NCI-H446 treated with DMSO at 0.1 percent for 48 hours (cell line): ENCODE data around the gene BRD2.

Experiments used
- DNase-seq: peaks from one replicate; lab custom pipeline; 2025; lab: John Stamatoyannopoulos, UW

Gene BRD2

DNA sequence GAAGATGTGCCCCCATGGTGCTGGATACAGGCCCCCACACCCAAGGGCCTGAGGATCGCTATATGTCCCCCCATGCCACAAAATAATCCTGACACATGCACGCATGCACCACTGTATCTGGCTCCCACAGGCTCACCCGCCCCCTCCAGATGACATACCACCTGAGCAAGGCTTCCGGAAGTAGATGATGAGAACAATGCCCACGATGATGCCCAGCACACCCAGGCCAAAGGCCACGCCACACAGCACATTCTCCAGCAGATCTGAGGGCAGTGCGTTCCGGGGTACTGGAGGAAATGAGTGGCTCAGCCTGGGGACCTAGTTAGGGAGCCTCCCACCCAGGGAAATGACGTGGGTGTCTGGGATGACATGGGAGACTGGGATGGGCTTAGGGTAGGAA is 19.3 kb upstream of the BRD2 start:
- DNase-seq, result no peak

- no peak for DNase-seq
These were observed 18.4 kb upstream of the BRD2 start for GRCh38 chr6:32950010-32950409.

GRCh38 chr6:32950449-32950848 is 17.9 kb upstream of the BRD2 start:
- DNase-seq, result no peak

GRCh38 chr6:32952817-32953739 is 15.3 kb upstream of the BRD2 start, which contains the start of gene HLA-DMA:
HLA-DMA (minus strand) TSS chr6:32953097; CDS start chr6:32953036, 61 bp downstream.
- peak; percentile 64 for DNase-seq

DNA sequence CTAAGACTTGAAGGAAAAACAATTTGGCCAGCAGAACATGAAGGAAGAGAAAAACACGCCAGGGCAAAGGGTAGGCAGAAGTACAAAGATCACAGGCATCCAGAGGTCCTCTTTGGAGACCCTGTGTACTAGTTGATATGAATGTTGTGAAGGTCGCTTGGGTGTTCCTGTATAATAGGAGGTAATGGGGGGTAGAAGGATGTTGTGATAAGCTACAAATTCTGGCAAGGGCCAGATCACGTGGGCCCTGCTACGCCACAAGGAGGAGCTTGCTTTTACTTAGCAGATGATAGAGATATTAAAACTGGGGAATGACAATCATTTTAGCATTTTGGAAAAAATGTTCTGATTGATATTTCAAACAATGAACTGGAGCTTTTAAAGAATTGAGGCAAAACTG is 14.6 kb upstream of the BRD2 start:
- DNase-seq, result no peak

DNA sequence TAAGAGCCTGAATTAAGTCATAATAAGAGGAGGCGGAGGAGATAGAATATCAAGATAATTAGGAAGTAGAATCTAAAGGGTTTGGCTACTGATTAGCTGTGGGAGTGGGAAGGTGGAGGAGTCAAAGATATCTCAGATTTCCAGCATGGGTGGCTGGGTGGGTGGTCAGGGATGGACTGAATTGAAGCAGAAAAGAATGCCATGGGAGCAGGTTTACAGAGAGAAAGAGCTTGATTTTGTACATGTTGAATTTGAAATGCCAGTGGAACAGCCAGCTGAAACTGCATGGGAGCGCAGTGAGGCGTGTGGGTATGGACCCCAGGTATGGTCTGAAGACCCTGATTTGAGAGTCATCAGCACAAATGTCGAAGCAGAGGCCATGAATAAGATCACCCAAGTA is 14.1 kb upstream of the BRD2 start:
- DNase-seq, result no peak

GRCh38 chr6:32954986-32955802 is 13.2 kb upstream of the BRD2 start:
- no peak for DNase-seq

DNA sequence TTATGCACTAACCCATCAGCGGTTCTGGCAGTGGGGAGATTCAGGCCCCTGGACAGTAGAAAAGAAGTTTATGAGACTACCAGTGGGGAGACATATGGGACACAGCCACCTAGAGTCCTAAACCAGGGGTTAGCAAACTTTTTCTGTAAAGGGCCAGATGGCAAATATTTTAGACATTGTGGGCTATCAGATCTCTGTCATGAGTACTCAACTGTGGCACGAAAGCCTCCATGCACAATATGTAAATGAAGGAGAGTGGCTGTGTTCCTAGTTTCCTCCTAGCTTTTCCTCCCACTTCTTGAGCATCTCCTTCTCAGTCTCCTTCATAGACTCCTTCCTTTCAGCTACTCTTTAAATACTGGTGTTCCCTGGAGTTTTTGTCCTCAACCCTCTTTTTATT is 12.2 kb upstream of the BRD2 start:
- no peak for DNase-seq

DNA sequence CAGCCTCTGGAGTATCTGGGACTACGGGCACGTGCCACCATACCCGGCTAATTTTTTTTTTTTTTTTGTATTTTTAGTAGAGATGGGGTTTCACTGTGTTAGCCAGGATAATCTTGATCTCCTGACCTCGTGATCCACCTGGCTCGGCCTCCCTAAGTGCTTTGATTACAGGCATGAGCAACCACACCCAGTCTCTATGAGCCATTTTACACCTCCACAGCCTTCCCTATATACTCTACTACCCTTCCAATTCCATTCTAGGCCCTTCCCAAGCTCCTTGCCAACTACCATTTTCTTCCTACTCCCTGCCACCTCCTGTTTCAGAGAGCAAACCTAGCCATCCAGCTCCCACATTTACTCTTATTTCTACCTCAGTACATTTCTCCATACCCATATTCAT is 7.8 kb upstream of the BRD2 start:
- DNase-seq, result no peak

GRCh38 chr6:32962213-32962826 is 6.1 kb upstream of the BRD2 start:
- no peak for DNase-seq

DNA sequence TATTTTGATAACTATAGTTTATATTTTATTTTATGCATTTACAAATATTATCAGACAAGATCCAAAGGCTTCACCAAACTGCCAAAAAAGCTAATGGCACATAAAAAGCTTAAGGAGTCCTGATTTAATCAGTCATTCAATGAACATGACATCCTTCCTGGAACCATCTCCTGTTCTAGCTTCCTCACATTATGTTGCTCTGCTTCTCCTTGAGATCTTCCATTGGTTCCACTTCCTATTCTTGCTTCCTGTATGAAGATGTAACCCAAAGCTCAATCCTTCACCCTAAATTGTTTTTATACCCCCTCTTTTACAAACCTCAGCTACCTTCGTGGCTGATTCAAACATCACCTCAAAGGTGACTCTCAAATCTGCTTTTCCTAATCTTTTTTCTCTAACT is 4.5 kb upstream of the BRD2 start:
- no peak for DNase-seq

DNA sequence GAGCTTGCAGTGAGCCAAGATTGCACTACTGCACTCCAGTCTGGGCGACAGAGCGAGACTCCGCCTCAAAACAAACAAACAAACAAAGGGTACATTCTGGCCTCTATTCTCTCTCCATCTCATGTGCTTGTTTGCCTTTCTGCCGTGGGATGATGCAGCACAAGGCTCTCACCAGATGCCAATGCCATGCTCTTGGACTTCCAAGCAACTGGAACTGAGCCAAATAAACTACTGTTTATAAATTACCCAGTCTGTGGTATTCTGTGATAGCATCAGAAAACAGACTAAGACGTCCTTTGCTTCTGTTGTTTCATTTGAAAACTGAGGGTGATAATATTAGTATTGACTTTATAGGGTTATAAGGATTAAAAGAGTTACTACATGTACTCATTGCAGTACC is 3.6 kb upstream of the BRD2 start:
- DNase-seq, result no peak

DNA sequence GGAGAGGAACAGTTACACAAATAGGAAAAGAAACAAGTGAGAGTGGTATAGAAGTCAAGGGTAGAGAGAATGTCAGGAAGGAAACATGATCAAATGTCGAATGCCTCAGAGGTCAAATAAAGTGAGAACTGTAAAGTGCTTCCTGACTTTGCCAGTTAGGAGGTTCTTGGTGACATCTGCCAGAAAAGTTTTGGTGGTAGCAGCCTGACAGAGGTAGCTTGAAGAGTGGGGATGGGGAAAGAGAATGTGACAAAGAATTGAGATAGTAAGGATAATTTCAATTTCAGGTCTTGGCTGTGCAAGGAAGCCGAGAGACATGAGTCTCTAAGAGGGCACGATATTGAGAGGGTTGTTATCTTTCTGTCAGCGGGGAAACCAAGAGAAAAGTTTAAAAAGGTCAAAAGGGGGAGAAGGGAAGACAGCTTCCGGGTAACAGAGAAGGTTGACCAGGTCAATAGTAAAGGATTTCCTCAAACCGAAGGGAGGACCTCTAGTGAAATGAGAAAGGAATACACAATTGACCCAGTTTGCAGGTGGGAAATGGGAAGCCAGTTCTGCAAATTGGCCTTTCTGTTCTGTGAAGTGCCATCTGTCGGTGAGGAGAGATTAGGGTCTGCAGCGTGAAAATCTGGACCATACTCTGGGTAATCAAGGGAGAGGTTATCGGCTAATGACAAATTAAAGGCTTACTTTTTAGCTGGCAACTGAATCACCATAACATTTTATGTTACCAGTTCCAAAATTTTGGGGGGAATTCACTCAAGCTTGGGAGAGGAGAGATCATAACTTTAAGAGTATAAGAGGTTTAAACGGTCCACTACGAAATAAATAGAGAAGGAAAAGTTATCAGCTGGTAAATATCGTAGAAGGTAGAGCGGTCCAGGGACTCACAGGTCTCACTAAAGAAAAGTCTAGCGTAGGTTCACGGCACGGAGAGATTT is 973 bp upstream of the BRD2 start:
- DNase-seq, result peak; percentile 56

- peak; percentile 73 for DNase-seq
These were observed 682 bp downstream of the BRD2 start for GRCh38 chr6:32968867-32969684.

GRCh38 chr6:32969685-32970412 is 1.5 kb downstream of the BRD2 start:
- peak; percentile 78 for DNase-seq

- peak; percentile 63 for DNase-seq
These were observed 2.2 kb downstream of the BRD2 start for GRCh38 chr6:32970413-32971241.

DNA sequence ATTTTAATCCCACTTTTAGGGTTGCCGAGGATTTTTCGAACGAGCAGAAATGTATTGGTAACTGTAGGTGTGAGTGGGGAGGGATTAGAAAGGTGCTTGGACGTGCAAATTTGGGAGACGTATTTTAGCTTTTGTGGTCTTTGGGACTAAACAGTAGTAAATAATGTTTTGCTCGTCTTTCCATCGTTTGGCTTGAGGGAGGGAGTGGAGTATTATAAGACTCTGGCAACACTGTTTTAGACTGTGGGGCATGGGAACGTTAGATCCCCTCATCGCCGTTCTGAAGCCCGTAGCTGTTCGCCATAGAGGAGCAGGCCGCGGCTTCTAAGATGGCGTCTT is 2.8 kb downstream of the BRD2 start:
- DNase-seq, result no peak

DNA sequence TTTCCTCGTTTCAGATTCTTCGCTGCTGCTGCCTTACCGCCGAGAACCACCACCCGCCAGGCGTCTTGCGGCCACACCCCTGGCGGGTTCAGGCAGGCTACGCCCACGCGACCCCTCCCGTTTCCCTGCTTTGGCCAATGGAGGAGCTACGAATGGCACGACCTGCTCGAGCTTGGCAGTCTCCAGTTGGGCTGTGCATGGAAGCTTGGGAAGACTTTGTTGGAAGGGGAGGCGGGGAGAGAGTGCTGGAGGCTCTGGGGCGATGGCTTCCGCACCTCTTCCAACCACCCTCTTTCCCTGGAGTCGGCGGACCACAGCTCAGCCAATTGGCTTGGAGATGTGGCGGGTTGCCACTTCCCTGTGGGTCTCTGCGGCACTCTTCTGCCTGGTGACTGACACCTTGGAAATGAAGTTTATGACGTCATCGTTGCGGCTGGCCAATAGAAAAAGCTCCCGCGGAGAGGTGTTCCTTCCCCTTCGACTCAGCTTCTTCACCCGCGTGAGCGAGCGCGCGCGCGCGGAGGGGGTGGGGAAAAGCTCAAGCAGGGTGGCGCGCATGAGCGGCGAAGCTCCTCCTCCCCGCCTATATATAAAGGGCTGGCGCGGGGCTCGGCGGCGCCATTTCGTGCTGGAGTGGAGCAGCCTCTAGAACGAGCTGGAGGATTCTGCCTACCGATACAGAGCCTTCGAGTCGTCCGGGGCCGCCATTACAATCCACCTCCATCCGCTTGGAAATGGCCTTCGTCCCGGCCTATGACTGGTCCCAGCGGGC is 3.4 kb downstream of the BRD2 start:
- DNase-seq, result peak; percentile 99
